ENCODE data around the gene C10orf143.

DNA sequence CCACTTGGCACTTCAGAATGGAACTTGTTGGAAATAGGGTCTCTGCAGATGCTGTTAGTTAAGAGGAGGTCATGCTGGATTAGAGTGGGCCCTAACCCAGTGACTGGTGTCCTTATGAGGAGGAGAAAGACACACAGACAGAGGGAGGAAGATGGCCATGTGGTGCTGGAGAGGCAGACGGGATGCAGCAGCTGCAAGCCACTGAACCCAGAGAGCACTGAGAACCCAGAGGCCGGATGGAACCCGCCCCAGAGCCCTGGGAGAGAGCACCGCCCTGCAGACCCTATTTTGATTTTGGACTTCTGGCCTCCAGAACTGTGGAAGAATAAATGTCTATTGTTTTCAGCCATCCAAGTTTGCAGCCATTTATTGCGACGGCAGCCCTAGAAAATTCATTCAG, 88.5 kb downstream of the C10orf143 start:
- TF ChIP-seq, protein P1, sequence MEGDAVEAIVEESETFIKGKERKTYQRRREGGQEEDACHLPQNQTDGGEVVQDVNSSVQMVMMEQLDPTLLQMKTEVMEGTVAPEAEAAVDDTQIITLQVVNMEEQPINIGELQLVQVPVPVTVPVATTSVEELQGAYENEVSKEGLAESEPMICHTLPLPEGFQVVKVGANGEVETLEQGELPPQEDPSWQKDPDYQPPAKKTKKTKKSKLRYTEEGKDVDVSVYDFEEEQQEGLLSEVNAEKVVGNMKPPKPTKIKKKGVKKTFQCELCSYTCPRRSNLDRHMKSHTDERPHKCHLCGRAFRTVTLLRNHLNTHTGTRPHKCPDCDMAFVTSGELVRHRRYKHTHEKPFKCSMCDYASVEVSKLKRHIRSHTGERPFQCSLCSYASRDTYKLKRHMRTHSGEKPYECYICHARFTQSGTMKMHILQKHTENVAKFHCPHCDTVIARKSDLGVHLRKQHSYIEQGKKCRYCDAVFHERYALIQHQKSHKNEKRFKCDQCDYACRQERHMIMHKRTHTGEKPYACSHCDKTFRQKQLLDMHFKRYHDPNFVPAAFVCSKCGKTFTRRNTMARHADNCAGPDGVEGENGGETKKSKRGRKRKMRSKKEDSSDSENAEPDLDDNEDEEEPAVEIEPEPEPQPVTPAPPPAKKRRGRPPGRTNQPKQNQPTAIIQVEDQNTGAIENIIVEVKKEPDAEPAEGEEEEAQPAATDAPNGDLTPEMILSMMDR (IDR thresholded peaks at IDR 0.05), result no peak
- TF ChIP-seq POLR2A (IDR thresholded peaks at IDR 0.05), result no peak
- TF ChIP-seq EP300 (IDR thresholded peaks at IDR 0.05), result no peak

Measured in stomach (tissue), 4 donors.